Hypothalamus (tissue), 51 donors: ENCODE measurements around the gene STAG3.
"Not testable (repeated sequence)": the region's sequence is repeated elsewhere in the genome, so short reads cannot be mapped to it uniquely, and the experiment has no call there.

ENCODE experiments used
- DNase-seq, 51 donors: peaks; one replicate each; lab custom pipeline; 2025; lab: John Stamatoyannopoulos, UW

STAG3 gene

GRCh38 chr7:100200693-100201092 is 23.0 kb downstream of the STAG3 start:
- DNase-seq: no peak

GRCh38 chr7:100204454-100204853 is 26.7 kb downstream of the STAG3 start:
- DNase-seq: no peak

- no peak for DNase-seq
Observed at GRCh38 chr7:100208911-100209408, 31.2 kb downstream of the STAG3 start.

GRCh38 chr7:100209493-100209892 is 31.8 kb downstream of the STAG3 start:
- DNase-seq: no peak

- DNase-seq: no peak
Observed at GRCh38 chr7:100210805-100211204, 33.1 kb downstream of the STAG3 start.

- DNase-seq: no peak
Observed at GRCh38 chr7:100211342-100211780, 33.6 kb downstream of the STAG3 start.

GRCh38 chr7:100212631-100213286 is 35.0 kb downstream of the STAG3 start:
- DNase-seq: no peak

- DNase-seq: no peak
Observed at GRCh38 chr7:100213672-100214071, 36.0 kb downstream of the STAG3 start.

GRCh38 chr7:100214356-100214755 is 36.6 kb downstream of the STAG3 start:
- DNase-seq: not testable (repeated sequence)

- peak in 23 of 51 donors; percentile 4 to 48 (median 16) for DNase-seq
Observed at GRCh38 chr7:100215895-100216294, 38.2 kb downstream of the STAG3 start.

- peak in 46 of 51 donors; percentile 4 to 92 (median 74) for DNase-seq
Observed at GRCh38 chr7:100217934-100218333, 40.2 kb downstream of the STAG3 start.

GRCh38 chr7:100219271-100219737 is 41.6 kb downstream of the STAG3 start:
- DNase-seq: no peak

GRCh38 chr7:100219801-100220585 is 42.3 kb downstream of the STAG3 start, which contains the start of gene PVRIG:
Gene PVRIG, plus strand, starts transcription at chr7:100219949. Its CDS starts 22 bp downstream, at chr7:100219971.
- DNase-seq: not testable (repeated sequence)

- DNase-seq: no peak
Observed at GRCh38 chr7:100220586-100221230, 43.0 kb downstream of the STAG3 start.

GRCh38 chr7:100221231-100221718 is 43.6 kb downstream of the STAG3 start:
- DNase-seq: no peak

GRCh38 chr7:100221767-100222444 is 44.2 kb downstream of the STAG3 start:
- no peak for DNase-seq

GRCh38 chr7:100222445-100223132 is 44.9 kb downstream of the STAG3 start:
- no peak for DNase-seq

GRCh38 chr7:100223376-100223927 is 45.7 kb downstream of the STAG3 start:
- DNase-seq: not testable (repeated sequence)

- DNase-seq: not testable (repeated sequence)
Observed at GRCh38 chr7:100224891-100225290, 47.2 kb downstream of the STAG3 start.
